Esophagus muscularis mucosa (tissue), 4 donors: ENCODE measurements around the gene MYO7B. TPM values are rescaled to one million over a fixed set of nuclear protein-coding genes. Genes with fewer than 3 reads are reported as not detected.

Experiments
- DNase-seq: peaks from one replicate; pipeline ENCODE4 v3.0.0-alpha.2; 2017; ENCODE audit errors: extremely low spot score
- H3K27ac ChIP-seq, 4 donors: fragments of 200-600 bp; sonication (generic); replicated peaks in 1 of 4; 1 replicate in 3 of 4; 2 replicates in 1 of 4; pipeline ENCODE4 v1.5.1; 2016 to 2019; ENCODE audit warnings: mild to moderate bottlenecking in 1 of 4
- H3K27me3 ChIP-seq, 4 donors: fragments of 200-600 bp; sonication (generic); one replicate each; pipeline versions ENCODE4 v1.5.1 to v1.6.0; 2016 to 2019
- H3K36me3 ChIP-seq, 4 donors: fragments of 200-600 bp; sonication (generic); one replicate each; pipeline ENCODE4 v1.5.1; 2016 to 2019
- H3K4me1 ChIP-seq, 4 donors: fragments of 200-600 bp; sonication (generic); one replicate each; pipeline ENCODE4 v1.5.1; 2016 to 2019
- H3K4me3 ChIP-seq, 4 donors: fragments of 200-600 bp; sonication (generic); 1 replicate in 2 of 4; 2 replicates in 2 of 4; pipeline ENCODE4 v1.5.1; 2016 to 2019; ENCODE audit warnings: mild to moderate bottlenecking in 4 of 4, moderate library complexity in 1 of 4
- H3K9me3 ChIP-seq, 4 donors: fragments of 200-600 bp; sonication (generic); 1 replicate in 3 of 4; 2 replicates in 1 of 4; pipeline ENCODE4 v1.5.1; 2016 to 2019
- CTCF ChIP-seq, 3 experiments: fragments of 200-600 bp in 2 of 3; fragments of 450-650 bp in 1 of 3; sonication (generic) in 2 of 3; IDR thresholded peaks; one replicate each; pipeline ENCODE4 v1.5.1; 2017 to 2019; ENCODE audit warnings: antibody characterized with exemption in 3 of 3, mild to moderate bottlenecking in 2 of 3, moderate library complexity in 1 of 3
- EP300 ChIP-seq: sonication (generic); formaldehyde crosslinking; IDR thresholded peaks from one replicate; pipeline ENCODE4 v1.6.1; 2017; ENCODE audit warnings: antibody characterized with exemption
- POLR2A ChIP-seq: fragments of 450-650 bp; IDR thresholded peaks from one replicate; pipeline ENCODE4 v1.6.1; 2017; ENCODE audit warnings: antibody characterized with exemption, moderate library complexity, mild to moderate bottlenecking, low read depth
- POLR2AphosphoS5 ChIP-seq, 2 donors: sonication (generic); formaldehyde crosslinking; IDR thresholded peaks; one replicate each; pipeline ENCODE4 v1.6.1; 2017; ENCODE audit warnings: antibody characterized with exemption in 2 of 2
- WGBS: methylation state at CpG from one replicate; pipeline ENCODE4 v1.1.5; 2018; 5-methylcytosine and 5-hydroxymethylcytosine counted together
- intact Hi-C: fragments of 100-400 bp; cut with DNase I; formaldehyde crosslinking; loops from one replicate; pipeline ENCODE4 v1.15.1; 2023
- total RNA-seq, 4 donors: library from RNA; depleted of rRNA; stranded (reverse); fragments of >200 nt; gene quantifications; one replicate each; pipeline versions ENCODE4 v1.1.0 to v1.2.1, GENCODE V29; 2016

Gene MYO7B
- total RNA-seq, 4 donors from 2014 or later: 0.19 to 0.98 (median 0.33) TPM; not detected in 1

DNA sequence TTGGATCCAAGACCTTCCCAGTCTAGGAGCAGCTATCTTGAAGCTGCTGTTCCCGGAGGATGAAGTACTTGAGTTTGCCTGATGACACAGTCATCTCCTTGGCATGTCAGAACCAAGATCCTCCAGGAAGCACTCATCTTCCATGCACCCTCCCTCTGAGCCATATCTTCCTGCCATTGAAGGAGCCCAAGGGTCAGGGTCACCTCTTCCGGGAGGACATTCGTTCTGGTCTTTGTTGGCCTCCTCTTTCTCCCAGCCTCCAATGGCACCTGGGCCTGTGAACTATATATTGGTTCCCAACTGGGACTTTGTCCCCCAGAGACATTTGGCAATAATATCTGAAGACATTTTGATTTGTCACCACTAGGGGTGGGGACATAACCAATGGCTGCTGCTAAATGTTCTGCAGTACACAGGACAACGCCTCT, 4.2 kb upstream of the MYO7B start:
- intact Hi-C loops: no loop called here
- WGBS: 63% methylated on average over 4 of the region's 4 CpGs
- H3K27me3 ChIP-seq: peaks cover 0 to 7% (median 0%) of the 10 kb centered on the region in 4 donors

DNA sequence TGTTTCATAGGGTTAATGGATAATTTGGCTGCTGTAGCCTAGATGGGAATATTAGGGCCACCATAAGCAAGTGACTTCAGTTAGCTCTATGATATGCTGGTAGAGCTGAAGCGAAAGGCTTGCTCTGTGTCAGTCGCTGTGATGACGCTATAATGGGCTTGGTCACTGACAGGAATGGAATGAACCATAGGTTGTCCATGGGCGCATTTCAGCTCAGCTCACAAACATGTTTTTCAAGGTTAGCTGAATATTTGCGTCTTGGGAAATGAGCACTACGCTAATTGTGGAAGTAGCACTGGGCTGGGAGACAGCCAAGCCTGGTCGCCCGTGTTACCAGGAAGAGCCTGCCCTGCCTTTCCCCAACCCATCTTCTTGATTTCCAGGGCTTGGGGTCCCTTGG, 3.2 kb upstream of the MYO7B start:
- intact Hi-C loops: no loop called here
- no peak overlapping the region for H3K27ac ChIP-seq
- H3K27me3 ChIP-seq: peaks cover 0 to 7% (median 0%) of the 10 kb centered on the region in 4 donors
- no peak overlapping the region for H3K4me3 ChIP-seq
- H3K36me3 ChIP-seq: no peaks in the 10 kb centered on the region
- no peaks in the 10 kb centered on the region for H3K9me3 ChIP-seq
- WGBS: 84% methylated on average over 8 of the region's 8 CpGs
- H3K4me1 ChIP-seq: peaks cover 2 to 5% (median 3%) of the 10 kb centered on the region in 4 donors
- DNase-seq: no peak
- TF ChIP-seq EP300 (no peak), CTCF (IDR thresholded peaks at IDR 0.05) (no peak), POLR2AphosphoS5 (IDR thresholded peaks at IDR 0.05) (no peak), POLR2A (no peak)

More for the DNA sequence above, 4.2 kb upstream of the MYO7B start:
- no peak overlapping the region for H3K27ac ChIP-seq
- no peak for TF ChIP-seq EP300
- TF ChIP-seq POLR2AphosphoS5 (IDR thresholded peaks at IDR 0.05): no peak
- TF ChIP-seq CTCF (IDR thresholded peaks at IDR 0.05): no peak
- no peak for TF ChIP-seq POLR2A
- no peaks in the 10 kb centered on the region for H3K36me3 ChIP-seq
- no peak overlapping the region for H3K4me3 ChIP-seq
- DNase-seq: no peak
- peaks cover 6 to 8% (median 7%) of the 10 kb centered on the region in 4 donors for H3K4me1 ChIP-seq
- H3K9me3 ChIP-seq: no peaks in the 10 kb centered on the region

DNA sequence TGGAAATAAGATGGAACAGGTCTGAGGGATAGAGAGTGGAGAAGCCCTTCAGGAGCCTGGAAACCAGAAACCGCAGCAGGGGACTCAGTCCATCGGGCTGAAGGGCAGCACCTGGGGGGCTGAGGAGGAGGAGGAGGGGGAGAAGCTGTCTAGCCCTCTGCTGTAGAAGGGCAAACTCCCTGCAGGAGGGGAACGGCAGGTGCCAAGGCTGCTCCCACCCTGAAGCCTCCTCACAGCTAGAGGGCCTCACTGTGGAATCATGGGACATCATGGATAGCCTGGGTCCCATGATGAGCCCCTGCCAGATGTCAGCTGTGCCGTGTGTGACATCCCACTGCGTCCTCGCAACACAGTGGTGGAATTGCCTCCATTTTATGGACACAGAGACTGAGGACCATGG, 435 bp downstream of the MYO7B start:
- no peaks in the 10 kb centered on the region for H3K36me3 ChIP-seq
- no peak overlapping the region for H3K4me3 ChIP-seq
- WGBS: 85% methylated on average over 4 of the region's 6 CpGs
- no peak overlapping the region for H3K27ac ChIP-seq
- no peak for DNase-seq
- H3K27me3 ChIP-seq: peaks cover 0 to 7% (median 0%) of the 10 kb centered on the region in 4 donors
- no peaks in the 10 kb centered on the region for H3K9me3 ChIP-seq
- intact Hi-C loops: no loop called here
- no peak for TF ChIP-seq POLR2AphosphoS5 (IDR thresholded peaks at IDR 0.05)
- no peak for TF ChIP-seq EP300
- no peak for TF ChIP-seq CTCF (IDR thresholded peaks at IDR 0.05)
- no peak for TF ChIP-seq POLR2A
- no peaks in the 10 kb centered on the region for H3K4me1 ChIP-seq

DNA sequence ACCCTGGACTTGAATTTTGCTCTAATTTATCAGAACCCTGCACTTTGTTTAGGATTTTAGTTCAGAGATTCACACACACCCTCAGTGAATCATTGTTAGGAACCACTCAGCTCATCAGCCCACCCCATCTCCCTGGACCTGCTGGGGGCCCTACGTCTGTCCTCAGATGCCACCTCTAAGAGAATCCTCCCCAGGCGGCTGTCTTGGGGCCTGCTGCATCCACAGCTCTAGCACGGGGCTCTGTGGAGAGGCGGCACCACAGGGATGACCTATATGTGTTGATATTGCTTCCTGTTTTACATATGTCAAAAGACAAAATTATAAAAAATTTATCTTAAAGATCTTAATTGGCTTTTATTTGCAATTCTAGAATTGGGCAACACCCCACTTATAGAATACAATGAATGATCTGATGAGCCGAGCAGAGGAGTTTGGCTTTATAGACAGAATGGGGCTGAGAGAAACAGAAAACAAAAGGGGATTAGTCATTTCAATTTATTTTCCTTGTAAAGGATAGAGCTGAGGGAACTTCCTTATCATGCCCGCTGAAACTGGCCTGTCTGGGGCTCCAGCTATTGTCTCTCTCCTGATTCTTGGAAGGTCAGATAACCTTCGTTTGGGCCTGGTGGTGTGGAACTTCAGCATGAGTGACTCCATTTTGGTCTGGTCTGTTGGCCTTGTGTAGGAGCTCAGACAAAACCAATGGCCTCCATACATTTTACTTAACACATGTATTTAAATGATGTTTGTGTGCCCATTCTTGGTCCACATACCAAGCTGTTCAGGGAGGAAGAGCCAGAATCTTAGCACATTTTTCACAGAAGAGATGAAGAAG, 1.4 kb downstream of the MYO7B start:
- H3K27me3 ChIP-seq: peaks cover 0 to 7% (median 0%) of the 10 kb centered on the region in 4 donors
- no peak for TF ChIP-seq POLR2AphosphoS5 (IDR thresholded peaks at IDR 0.05)
- no peak for TF ChIP-seq CTCF (IDR thresholded peaks at IDR 0.05)
- no peak for TF ChIP-seq EP300
- no peak for TF ChIP-seq POLR2A
- 81% methylated on average over 6 of the region's 7 CpGs for WGBS
- peaks cover 0 to 3% (median 0%) of the 10 kb centered on the region in 4 donors for H3K4me1 ChIP-seq
- DNase-seq: peak; percentile 68
- H3K4me3 ChIP-seq: no peak overlapping the region
- H3K27ac ChIP-seq: no peak overlapping the region
- no peaks in the 10 kb centered on the region for H3K9me3 ChIP-seq
- intact Hi-C loops: no loop called here
- H3K36me3 ChIP-seq: no peaks in the 10 kb centered on the region
